ENCODE data around the gene PPARGC1A. TPM values are rescaled to one million over a fixed set of nuclear protein-coding genes. Genes with fewer than 3 reads are reported as not detected.

The PPARGC1A gene
- total and polyA plus RNA-seq, 2 of the 13 experiments (the other 11 are each of a cell fraction or from before 2014, with no cell fraction given), result 20.7 to 37.3 TPM

GRCh38 chr4:23856630-23857029 lies 33.2 kb downstream of the PPARGC1A start (continued):
- TF ChIP-seq ZNF580 (CRISPR knock-in tag; IDR thresholded peaks at IDR 0.05; ENCODE audit: borderline replicate concordance, low read depth), result no peak
- TF ChIP-seq KDM1A (CRISPR knock-in tag; IDR thresholded peaks at IDR 0.05), result no peak
- TF ChIP-seq MLX (CRISPR knock-in tag; IDR thresholded peaks at IDR 0.05), result no peak
- TF ChIP-seq BCLAF1 (IDR thresholded peaks at IDR 0.05), result no peak
- no peak for TF ChIP-seq ZBTB49 (CRISPR knock-in tag; IDR thresholded peaks at IDR 0.05; ENCODE audit: borderline replicate concordance)
- no peak for TF ChIP-seq KAT7 (CRISPR knock-in tag; IDR thresholded peaks at IDR 0.05; ENCODE audit: borderline replicate concordance)
- TF ChIP-seq ZBTB4 (CRISPR knock-in tag; IDR thresholded peaks at IDR 0.05; ENCODE audit: borderline replicate concordance), result no peak
- TF ChIP-seq FOSL2 (CRISPR knock-in tag; IDR thresholded peaks at IDR 0.05), result 0 out of 2 replicates have a peak, but pooled peaks have one; percentile 10
- peak; percentile 52; the same call in 1 of the 2 replicates for TF ChIP-seq ZNF124 (CRISPR knock-in tag; IDR thresholded peaks at IDR 0.05)
- no peak for TF ChIP-seq ELK4 (CRISPR knock-in tag; IDR thresholded peaks at IDR 0.05; ENCODE audit: borderline replicate concordance)
- TF ChIP-seq CREB1 (IDR thresholded peaks at IDR 0.05), result no peak
- TF ChIP-seq CREB1 (CRISPR knock-in tag; IDR thresholded peaks at IDR 0.05), result 0 out of 2 replicates have a peak, but pooled peaks have one; percentile 35
- peak; percentile 75 for TF ChIP-seq PAXIP1 (CRISPR knock-in tag; conservative IDR thresholded peaks at IDR 0.05)
- no peak for TF ChIP-seq ZNF326 (CRISPR knock-in tag; IDR thresholded peaks at IDR 0.05; ENCODE audit: borderline replicate concordance)

Measured in HepG2 (cell line).